GM12872 (cell line): ENCODE measurements around the gene RYR1.

Source experiments
- TF ChIP-seq, protein P1 (sequence below): IDR thresholded peaks from 3 replicates; pipeline ENCODE4 v1.5.1; 2011; ENCODE audit warnings: low read depth, mild to moderate bottlenecking, low read length, moderate library complexity; ENCODE audit not compliant: insufficient read depth

The RYR1 gene

GRCh38 chr19:38580080-38580479, 146.6 kb downstream of the RYR1 start:
- TF ChIP-seq, protein P1, sequence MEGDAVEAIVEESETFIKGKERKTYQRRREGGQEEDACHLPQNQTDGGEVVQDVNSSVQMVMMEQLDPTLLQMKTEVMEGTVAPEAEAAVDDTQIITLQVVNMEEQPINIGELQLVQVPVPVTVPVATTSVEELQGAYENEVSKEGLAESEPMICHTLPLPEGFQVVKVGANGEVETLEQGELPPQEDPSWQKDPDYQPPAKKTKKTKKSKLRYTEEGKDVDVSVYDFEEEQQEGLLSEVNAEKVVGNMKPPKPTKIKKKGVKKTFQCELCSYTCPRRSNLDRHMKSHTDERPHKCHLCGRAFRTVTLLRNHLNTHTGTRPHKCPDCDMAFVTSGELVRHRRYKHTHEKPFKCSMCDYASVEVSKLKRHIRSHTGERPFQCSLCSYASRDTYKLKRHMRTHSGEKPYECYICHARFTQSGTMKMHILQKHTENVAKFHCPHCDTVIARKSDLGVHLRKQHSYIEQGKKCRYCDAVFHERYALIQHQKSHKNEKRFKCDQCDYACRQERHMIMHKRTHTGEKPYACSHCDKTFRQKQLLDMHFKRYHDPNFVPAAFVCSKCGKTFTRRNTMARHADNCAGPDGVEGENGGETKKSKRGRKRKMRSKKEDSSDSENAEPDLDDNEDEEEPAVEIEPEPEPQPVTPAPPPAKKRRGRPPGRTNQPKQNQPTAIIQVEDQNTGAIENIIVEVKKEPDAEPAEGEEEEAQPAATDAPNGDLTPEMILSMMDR: no peak

GRCh38 chr19:38583219-38583984, 149.9 kb downstream of the RYR1 start:
- TF ChIP-seq, protein P1: no peak

DNA sequence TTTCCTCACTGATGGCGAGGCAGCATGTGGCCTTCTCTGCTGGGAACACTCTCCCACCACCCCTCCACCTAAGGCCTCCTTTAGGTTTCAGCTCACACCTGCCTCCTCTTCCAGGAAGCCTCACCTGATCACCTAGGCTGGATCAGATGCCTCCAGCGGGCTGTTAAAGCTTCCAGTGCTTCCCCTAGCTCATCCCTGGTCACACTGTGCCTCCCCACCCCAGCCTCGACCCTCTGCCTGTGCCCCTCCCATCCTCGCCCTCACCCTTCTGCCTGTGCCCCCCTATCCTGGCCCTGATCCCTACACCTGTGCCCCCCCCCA, 150.5 kb downstream of the RYR1 start:
- TF ChIP-seq, protein P1: no peak

DNA sequence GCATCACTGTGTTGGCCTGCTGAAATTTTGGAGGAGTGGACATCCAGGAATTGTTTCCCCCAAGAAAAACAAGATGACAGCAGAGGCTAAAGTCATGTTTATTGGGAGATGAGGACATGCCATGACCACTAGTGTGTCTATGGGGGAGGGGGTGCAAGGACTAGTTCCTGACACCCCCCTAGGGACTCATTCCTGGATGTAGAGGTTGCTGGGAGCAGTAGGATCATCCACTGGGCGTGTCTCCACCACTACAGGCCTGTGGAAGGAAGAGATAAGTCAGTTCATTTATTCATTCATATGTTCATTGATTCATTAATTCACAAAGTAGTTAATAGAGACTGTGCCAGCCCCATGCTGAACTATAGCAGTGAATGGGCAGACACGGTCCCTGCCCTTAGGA, 154.1 kb downstream of the RYR1 start:
- TF ChIP-seq, protein P1: no peak

DNA sequence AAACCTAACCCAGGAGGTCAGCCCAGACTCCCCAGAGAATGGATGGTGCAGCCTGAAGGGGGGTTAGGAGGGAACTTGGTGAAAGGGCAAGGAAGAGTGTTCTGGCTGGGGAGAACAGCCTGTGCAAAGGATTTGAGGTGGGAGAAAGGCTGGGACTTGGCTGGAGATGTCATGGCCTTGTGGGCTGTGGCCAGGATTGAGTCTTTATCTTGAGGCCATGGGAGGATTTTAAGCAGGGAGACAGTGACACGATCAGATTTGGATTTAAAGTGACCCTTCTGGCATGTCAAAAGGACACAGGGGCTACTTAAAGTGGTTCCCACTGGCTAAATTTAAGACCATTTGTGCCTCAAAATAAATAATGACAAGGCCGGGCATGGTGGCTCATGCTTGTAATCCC, 154.6 kb downstream of the RYR1 start:
- TF ChIP-seq, protein P1: no peak

DNA sequence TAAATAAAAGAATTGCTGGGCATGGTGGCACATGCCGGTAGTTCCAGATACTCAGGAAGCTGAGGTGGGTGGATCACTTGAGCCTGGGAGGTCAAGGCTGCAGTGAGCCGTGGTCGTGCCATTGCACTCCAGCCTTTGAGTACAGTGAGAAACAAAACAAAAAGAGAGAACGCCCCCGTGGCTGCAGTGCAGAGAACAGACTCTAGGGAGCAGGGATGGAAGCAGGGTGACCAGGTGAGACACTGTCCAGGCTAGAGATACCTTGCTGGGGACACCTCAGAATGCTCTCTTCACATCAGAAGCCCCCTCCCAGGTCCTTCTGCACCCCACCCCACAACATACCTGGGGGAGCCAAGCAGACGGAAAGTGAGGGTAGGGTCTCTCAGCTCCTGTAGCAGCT, 159.4 kb downstream of the RYR1 start:
- TF ChIP-seq, protein P1: peak; percentile 7; the same call in 1 of the 3 replicates

DNA sequence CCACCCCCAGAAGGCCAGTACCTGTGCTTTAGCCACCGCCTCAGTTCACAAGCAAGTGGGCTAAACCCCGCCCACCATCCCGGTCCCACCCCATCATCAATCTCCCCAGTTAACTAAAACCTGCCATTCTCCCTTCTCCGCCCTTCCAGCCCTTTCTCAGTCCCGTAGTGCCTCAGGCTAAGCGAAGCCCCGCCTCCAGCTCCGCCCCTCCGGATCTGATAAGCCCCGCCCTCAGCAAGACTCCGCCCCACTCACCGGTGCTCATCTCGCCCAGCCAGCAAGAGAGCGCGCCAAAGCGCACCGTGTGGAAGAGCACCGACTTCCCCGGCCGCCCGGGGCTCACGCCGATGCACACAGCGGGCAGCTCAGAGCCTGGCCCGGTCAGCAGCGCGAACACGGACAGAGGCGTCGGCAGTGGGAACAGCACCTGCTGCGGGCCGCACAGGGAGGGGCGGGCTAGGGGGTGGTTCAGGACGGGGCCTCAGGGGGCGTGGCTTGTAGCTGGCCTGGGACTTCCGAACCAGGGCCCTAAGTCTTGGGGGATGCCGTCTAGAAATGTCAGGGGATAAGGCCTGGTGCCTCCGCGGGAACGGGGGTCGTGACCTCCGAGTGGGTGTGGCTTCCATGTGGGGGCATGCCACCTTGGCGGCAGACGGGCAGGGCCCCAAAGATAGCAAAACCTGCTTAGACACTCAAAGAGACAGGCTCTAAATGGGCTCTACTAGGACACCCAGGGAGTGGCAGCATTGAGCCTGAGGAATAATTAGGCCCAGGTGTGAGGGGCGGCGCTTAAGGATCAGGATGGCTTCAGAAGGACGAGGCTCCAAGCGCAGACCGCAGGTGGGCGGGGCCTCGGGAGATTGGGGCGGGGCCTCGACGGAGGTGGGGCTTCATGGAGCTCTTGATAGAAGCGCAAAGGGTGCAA, 162.8 kb downstream of the RYR1 start:
- TF ChIP-seq, protein P1: no peak
